Measurements from ENCODE around the gene RBM15B. TPM values are rescaled to one million over a fixed set of nuclear protein-coding genes. Genes with fewer than 3 reads are reported as not detected.

RBM15B gene
- total RNA-seq, 4 donors from 2014 or later = 25.1 to 39.0 (median 27.8) TPM

- no peak for DNase-seq (ENCODE audit: low spot score)
- TF ChIP-seq CTCF (IDR thresholded peaks at IDR 0.05) = no peak
- peak; percentile 6 for ATAC-seq (ENCODE audit: low FRiP score)
Observed at GRCh38 chr3:51391566-51392354, 675 bp downstream of the RBM15B start.

GRCh38 chr3:51392355-51393133 is 1.5 kb downstream of the RBM15B start:
- ATAC-seq (ENCODE audit: low FRiP score) = no peak
- DNase-seq (ENCODE audit: low spot score) = no peak
- TF ChIP-seq CTCF (IDR thresholded peaks at IDR 0.05) = no peak

GRCh38 chr3:51393134-51393495 is 2.0 kb downstream of the RBM15B start:
- ATAC-seq (ENCODE audit: low FRiP score) (no peak), DNase-seq (ENCODE audit: low spot score) (no peak)
- TF ChIP-seq CTCF (IDR thresholded peaks at IDR 0.05) = no peak

DNA sequence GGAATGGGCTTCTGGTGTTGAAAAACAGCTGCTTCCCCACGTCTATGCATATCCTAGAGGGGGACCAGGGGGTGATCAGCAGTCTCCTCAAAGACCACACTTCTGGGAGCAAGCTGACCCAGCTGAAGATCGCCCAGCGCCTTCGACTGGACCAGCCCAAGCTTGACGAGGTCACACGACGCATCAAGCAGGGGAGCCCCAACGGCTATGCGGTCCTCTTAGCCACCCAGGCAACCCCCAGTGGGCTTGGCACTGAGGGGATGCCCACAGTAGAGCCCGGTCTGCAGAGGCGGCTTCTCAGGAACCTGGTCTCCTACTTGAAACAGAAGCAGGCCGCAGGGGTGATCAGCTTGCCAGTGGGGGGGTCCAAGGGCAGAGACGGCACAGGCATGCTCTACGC is 2.5 kb downstream of the RBM15B start:
- DNase-seq (ENCODE audit: low spot score) = no peak

DNA sequence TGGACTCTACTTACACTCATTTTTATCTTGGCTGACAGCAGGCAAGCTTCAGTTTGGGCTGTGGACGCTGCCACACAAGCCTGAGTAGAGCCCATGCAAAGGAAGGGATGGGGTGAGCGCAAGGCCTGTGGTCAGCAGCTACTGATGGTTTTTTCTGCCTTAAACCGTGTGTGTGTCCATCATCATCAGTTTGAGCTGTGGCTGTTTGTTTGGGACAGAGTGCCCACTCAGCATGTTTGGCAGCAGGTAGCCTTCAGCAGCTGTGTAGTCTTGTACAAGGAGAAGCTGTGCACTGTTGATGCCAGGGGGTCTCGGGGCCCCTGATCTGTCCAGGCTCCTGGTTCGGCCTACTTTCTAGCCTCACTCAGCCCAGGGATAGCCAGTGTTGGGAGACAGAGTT is 3.5 kb downstream of the RBM15B start:
- ATAC-seq (ENCODE audit: low FRiP score) = no peak
- TF ChIP-seq CTCF (IDR thresholded peaks at IDR 0.05) = no peak
- DNase-seq (ENCODE audit: low spot score) = no peak

More for the DNA sequence above, 2.5 kb downstream of the RBM15B start:
- no peak for ATAC-seq (ENCODE audit: low FRiP score)
- TF ChIP-seq CTCF (IDR thresholded peaks at IDR 0.05) = no peak

DNA sequence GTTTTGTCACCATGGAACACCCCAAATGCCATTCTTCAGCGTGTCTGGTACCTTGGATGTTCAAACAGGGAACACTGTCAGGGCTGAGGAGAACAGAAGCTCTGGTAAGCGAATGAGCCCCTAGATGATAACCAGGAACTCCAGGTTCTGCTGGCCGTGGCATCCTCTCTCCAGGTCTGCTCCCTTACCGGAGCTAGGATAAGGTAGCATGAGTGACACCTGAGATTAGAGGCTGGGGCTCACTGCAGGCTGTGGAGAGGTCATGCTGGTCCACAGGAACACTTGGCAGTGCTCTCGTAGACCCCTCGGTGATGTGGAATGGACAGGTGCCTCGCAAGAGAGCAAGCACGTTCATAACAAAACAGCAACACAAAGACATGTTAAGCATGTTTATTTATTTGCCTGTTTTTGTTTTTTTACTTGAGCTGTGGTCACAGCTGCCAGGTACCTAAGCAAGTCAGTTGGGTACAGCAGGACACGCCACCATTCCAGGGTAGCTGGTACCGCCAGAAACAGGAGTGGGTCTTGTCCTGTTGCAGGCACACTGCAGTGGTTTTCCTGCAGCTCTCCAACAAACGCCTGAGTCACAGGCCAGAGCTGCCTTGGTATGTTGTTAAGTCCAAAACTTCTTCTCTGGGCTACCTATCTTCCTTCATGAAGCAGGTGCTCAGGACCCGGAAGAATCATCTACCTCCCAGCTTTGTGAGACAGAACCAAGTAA is 4.6 kb downstream of the RBM15B start:
- DNase-seq (ENCODE audit: low spot score) = no peak
- no peak for ATAC-seq (ENCODE audit: low FRiP score)
- TF ChIP-seq CTCF (IDR thresholded peaks at IDR 0.05) = no peak

All from omental fat pad (tissue), 4 donors.